Upper lobe of left lung (tissue), 6 donors: ENCODE results near the gene ELL2. TPM values are rescaled to one million over a fixed set of nuclear protein-coding genes. Genes with fewer than 3 reads are reported as not detected.

Source experiments
- ATAC-seq, 2 donors: fragments of 200-7000 bp; cut with Tn5 transposase; one replicate each; pipeline ENCODE4 v1.9.1; 2022; ENCODE audit warnings: mild to moderate bottlenecking in 2 of 2, moderate library complexity in 2 of 2; ENCODE audit not compliant: low FRiP score in 2 of 2
- DNase-seq, 2 donors: peaks; one replicate each; pipeline ENCODE4 v3.0.0-alpha.2; 2019 to 2020
- H3K27ac ChIP-seq, 4 donors: fragments of 200-600 bp; sonication (generic); one replicate each; pipeline ENCODE4 v1.5.1; 2016 to 2019
- H3K27me3 ChIP-seq, 4 donors: fragments of 200-600 bp; sonication (generic); one replicate each; pipeline ENCODE4 v1.5.1; 2017 to 2019
- H3K36me3 ChIP-seq, 4 donors: fragments of 200-600 bp; sonication (generic); one replicate each; pipeline ENCODE4 v1.5.1; 2016 to 2019
- H3K4me1 ChIP-seq, 4 donors: fragments of 200-600 bp; sonication (generic); one replicate each; pipeline ENCODE4 v1.5.1; 2018 to 2019
- H3K4me3 ChIP-seq, 4 donors: fragments of 200-600 bp; sonication (generic); one replicate each; pipeline ENCODE4 v1.5.1; 2017 to 2019; ENCODE audit warnings: mild to moderate bottlenecking in 2 of 4, moderate library complexity in 1 of 4
- H3K9me3 ChIP-seq, 4 donors: fragments of 200-600 bp; sonication (generic); one replicate each; pipeline ENCODE4 v1.5.1; 2018 to 2019
- EP300 ChIP-seq, 4 donors: sonication (generic); formaldehyde crosslinking; IDR thresholded peaks; one replicate each; pipeline ENCODE4 v1.5.1; 2017; ENCODE audit warnings: antibody characterized with exemption in 4 of 4, control low read depth in 2 of 4
- POLR2A ChIP-seq, 4 donors: fragments of 450-650 bp; IDR thresholded peaks; one replicate each; pipeline ENCODE4 v1.5.1; 2016 to 2017; ENCODE audit warnings: antibody characterized with exemption in 4 of 4, mild to moderate bottlenecking in 2 of 4
- POLR2AphosphoS5 ChIP-seq, 2 donors: sonication (generic); formaldehyde crosslinking; IDR thresholded peaks; one replicate each; pipeline ENCODE4 v1.5.1; 2017; ENCODE audit warnings: antibody characterized with exemption in 2 of 2
- WGBS, 2 donors: methylation state at CpG; one replicate each; pipeline ENCODE4 v1.1.5; 2017 to 2018; 5-methylcytosine and 5-hydroxymethylcytosine counted together
- total RNA-seq, 6 donors: library from RNA; depleted of rRNA in 4 of 6; stranded (reverse); fragments of >200 nt in 4 of 6; gene quantifications; one replicate each; pipeline versions ENCODE4 v1.1.0 to v1.2.1, GENCODE V29; 2016 to 2021
- TF ChIP-seq, protein P1 (sequence below), 6 experiments: fragments of 450-650 bp in 4 of 6; fragments of 200-600 bp in 2 of 6; sonication (generic) in 2 of 6; IDR thresholded peaks; one replicate each; pipeline ENCODE4 v1.5.1; 2016 to 2019; ENCODE audit warnings: antibody characterized with exemption in 6 of 6
- donor health status: DM: no; HTN: no; CAD: no; lungs with moderate emphysema.
- donor health status: DM: no; HTN: yes; CAD: no; lungs with severe emphysema.

Gene ELL2
- total RNA-seq, 6 donors from 2014 or later = 44.4 to 203 (median 54.3) TPM

DNA sequence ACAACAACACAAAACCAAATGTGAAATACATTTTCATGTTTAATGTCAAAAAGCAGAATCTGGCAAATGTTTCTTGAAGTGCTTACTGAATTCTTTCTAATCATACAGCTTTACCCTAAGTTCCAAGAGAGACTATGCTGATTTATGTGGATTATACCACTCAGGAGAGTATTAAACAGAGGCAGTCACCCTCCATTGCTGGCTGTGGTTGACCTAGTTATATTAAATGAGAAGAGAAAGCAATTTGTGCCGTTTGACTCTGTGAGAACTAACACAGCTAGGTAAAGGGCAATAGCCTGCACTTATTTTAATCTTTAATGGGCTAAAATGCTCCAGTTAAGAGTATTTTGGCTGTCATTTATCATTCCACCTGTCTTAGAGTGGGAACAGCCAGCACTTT lies 62.6 kb downstream of the ELL2 start:
- no peaks in the 10 kb centered on the region for H3K27me3 ChIP-seq
- no peaks in the 10 kb centered on the region for H3K4me1 ChIP-seq
- DNase-seq = no peak
- no peaks in the 10 kb centered on the region for H3K9me3 ChIP-seq
- TF ChIP-seq, protein P1, sequence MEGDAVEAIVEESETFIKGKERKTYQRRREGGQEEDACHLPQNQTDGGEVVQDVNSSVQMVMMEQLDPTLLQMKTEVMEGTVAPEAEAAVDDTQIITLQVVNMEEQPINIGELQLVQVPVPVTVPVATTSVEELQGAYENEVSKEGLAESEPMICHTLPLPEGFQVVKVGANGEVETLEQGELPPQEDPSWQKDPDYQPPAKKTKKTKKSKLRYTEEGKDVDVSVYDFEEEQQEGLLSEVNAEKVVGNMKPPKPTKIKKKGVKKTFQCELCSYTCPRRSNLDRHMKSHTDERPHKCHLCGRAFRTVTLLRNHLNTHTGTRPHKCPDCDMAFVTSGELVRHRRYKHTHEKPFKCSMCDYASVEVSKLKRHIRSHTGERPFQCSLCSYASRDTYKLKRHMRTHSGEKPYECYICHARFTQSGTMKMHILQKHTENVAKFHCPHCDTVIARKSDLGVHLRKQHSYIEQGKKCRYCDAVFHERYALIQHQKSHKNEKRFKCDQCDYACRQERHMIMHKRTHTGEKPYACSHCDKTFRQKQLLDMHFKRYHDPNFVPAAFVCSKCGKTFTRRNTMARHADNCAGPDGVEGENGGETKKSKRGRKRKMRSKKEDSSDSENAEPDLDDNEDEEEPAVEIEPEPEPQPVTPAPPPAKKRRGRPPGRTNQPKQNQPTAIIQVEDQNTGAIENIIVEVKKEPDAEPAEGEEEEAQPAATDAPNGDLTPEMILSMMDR (IDR thresholded peaks at IDR 0.05) = no peak
- no peak for TF ChIP-seq POLR2AphosphoS5 (IDR thresholded peaks at IDR 0.05)
- no peak for TF ChIP-seq EP300 (IDR thresholded peaks at IDR 0.05)
- no peak for TF ChIP-seq POLR2A (IDR thresholded peaks at IDR 0.05)
- no peak for ATAC-seq
- WGBS, 2 donors = 65 to 75% methylated on average over 1 of the region's 1 CpG
- no peak overlapping the region for H3K27ac ChIP-seq
- no peak overlapping the region for H3K4me3 ChIP-seq
- peaks cover 14 to 68% (median 24%) of the 10 kb centered on the region in 4 donors for H3K36me3 ChIP-seq

DNA sequence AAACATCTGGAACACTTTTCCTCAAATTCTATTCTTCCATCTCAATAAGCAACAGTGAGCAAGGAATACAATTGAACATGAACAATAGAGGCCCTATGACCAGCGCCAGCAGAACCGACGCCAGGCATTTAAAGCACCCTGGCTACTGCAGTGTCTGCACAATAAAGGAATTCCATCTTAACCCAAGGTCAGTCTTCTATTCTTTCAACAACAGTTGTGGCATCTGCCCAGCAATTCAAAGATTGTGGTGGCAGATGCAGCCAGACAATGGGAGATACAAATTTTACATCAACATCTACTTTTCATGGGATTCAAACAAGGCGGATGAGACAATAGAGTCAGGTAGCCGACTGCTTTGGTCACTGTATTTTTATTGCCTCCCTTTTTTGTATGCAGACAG lies 65.9 kb downstream of the ELL2 start:
- Histone ChIP-seq H3K36me3 (peaks cover 22 to 93% (median 33%) of the 10 kb centered on the region in 4 donors), H3K27ac (no peak overlapping the region), H3K27me3 (no peaks in the 10 kb centered on the region), H3K4me1 (no peaks in the 10 kb centered on the region), H3K9me3 (no peaks in the 10 kb centered on the region), H3K4me3 (no peak overlapping the region)
- TF ChIP-seq, protein P1 (IDR thresholded peaks at IDR 0.05) = no peak
- no peak for TF ChIP-seq POLR2A (IDR thresholded peaks at IDR 0.05)
- no peak for TF ChIP-seq POLR2AphosphoS5 (IDR thresholded peaks at IDR 0.05)
- no peak for TF ChIP-seq EP300 (IDR thresholded peaks at IDR 0.05)
- ATAC-seq (no peak), DNase-seq (no peak)
- WGBS, 2 donors = 87 to 88% methylated on average over 5 of the region's 5 CpGs

DNA sequence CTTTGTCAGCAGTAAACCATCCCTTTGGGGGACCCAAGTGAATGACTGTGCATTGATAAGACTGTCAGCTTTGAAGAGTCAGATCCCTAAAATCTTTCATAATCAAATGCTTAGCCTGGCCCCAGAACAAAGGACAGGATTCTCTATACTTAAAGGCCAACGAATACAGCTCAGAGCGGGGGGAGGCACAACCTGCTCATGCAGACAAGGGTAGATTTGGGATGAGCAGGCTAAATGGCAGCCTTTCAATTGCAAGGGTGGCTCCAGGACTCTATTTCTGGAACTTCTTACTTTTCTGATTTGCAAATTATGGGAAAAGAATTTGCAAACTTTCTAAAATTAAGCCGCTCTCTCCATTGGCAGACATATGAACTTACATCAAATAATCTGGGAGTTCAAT lies 66.4 kb downstream of the ELL2 start:
- Histone ChIP-seq H3K9me3 (no peaks in the 10 kb centered on the region), H3K4me3 (no peak overlapping the region), H3K27me3 (no peaks in the 10 kb centered on the region), H3K4me1 (no peaks in the 10 kb centered on the region), H3K27ac (no peak overlapping the region), H3K36me3 (peaks cover 24 to 94% (median 37%) of the 10 kb centered on the region in 4 donors)
- WGBS, 2 donors = 88 to 94% methylated on average over 3 of the region's 3 CpGs
- ATAC-seq = no peak
- no peak for DNase-seq
- TF ChIP-seq POLR2A (IDR thresholded peaks at IDR 0.05) = no peak
- TF ChIP-seq EP300 (IDR thresholded peaks at IDR 0.05) = no peak
- TF ChIP-seq, protein P1 (IDR thresholded peaks at IDR 0.05) = no peak
- no peak for TF ChIP-seq POLR2AphosphoS5 (IDR thresholded peaks at IDR 0.05)

DNA sequence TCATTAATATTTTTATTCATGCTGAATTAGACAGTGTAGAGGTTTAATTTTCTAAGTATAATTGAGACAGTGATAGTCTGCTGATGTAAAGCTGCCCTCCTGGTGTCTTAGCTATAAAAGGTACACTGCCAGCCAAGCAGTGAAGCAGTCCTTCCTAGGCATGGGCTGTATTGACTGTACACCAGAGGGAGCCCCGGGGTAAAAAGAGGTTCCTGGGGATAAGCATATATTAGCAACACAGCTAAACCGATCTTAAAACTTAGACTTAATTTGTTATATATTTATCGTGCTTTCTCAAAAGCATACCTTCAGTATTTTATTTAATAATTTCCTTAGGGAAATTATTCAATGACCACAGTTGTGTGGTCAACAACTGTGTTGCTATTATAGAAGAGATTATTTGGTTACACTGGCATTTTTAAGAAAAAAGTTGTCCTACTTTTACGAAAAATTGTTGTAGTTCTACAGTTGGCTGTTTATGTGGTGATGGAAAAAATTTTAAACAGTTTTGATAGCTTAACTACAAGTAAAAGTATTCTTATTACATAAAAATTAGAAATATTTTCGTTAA lies 68.8 kb downstream of the ELL2 start:
- Histone ChIP-seq H3K4me3 (no peak overlapping the region), H3K9me3 (no peaks in the 10 kb centered on the region), H3K36me3 (peaks cover 27 to 92% (median 29%) of the 10 kb centered on the region in 4 donors), H3K27ac (no peak overlapping the region), H3K27me3 (no peaks in the 10 kb centered on the region), H3K4me1 (no peaks in the 10 kb centered on the region)
- no peak for DNase-seq
- WGBS, 2 donors = 92 to 95% methylated on average over 5 of the region's 5 CpGs
- TF ChIP-seq POLR2AphosphoS5 (IDR thresholded peaks at IDR 0.05) = no peak
- TF ChIP-seq, protein P1 (IDR thresholded peaks at IDR 0.05) = peak in 4 of 6 experiments; percentile 14 to 38 (median 28)
- peak in 1 of 2 donors; percentile 63 for ATAC-seq

DNA sequence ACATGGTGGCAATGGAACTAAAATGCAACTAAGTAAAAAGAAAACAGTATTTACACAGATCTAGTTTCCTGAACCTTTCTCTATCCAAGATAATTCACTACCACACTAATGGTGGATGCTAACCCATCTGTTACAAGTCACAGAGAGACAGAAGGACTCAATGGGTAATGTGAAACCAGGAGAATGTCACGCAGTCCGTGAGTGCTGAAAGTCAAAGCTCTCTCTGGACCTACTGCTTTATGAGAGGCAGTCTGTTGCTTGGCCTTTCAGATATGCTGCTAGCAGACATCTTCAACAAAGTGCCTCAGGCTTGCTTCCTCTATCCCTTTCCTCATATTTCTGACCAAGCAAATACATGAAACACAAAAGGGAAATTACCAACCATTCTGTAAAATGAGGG lies 70.2 kb downstream of the ELL2 start:
- no peaks in the 10 kb centered on the region for H3K4me1 ChIP-seq
- H3K36me3 ChIP-seq = peaks cover 21 to 87% (median 27%) of the 10 kb centered on the region in 4 donors
- no peak overlapping the region for H3K4me3 ChIP-seq
- H3K9me3 ChIP-seq = no peaks in the 10 kb centered on the region
- no peaks in the 10 kb centered on the region for H3K27me3 ChIP-seq
- WGBS, 2 donors = 88 to 92% methylated on average over 2 of the region's 2 CpGs
- ATAC-seq = no peak
- TF ChIP-seq POLR2AphosphoS5 (IDR thresholded peaks at IDR 0.05) (no peak), EP300 (IDR thresholded peaks at IDR 0.05) (no peak), POLR2A (IDR thresholded peaks at IDR 0.05) (no peak)
- TF ChIP-seq, protein P1 (IDR thresholded peaks at IDR 0.05) = no peak
- no peak for DNase-seq
- H3K27ac ChIP-seq = no peak overlapping the region
